Stromal cell of bone marrow (primary cell): ENCODE data around the gene CCDC9B.

Experiments used
- DNase-seq: peaks from one replicate; pipeline ENCODE4 v3.0.0-alpha.2; 2012; ENCODE audit warnings: low read depth

CCDC9B gene

DNA sequence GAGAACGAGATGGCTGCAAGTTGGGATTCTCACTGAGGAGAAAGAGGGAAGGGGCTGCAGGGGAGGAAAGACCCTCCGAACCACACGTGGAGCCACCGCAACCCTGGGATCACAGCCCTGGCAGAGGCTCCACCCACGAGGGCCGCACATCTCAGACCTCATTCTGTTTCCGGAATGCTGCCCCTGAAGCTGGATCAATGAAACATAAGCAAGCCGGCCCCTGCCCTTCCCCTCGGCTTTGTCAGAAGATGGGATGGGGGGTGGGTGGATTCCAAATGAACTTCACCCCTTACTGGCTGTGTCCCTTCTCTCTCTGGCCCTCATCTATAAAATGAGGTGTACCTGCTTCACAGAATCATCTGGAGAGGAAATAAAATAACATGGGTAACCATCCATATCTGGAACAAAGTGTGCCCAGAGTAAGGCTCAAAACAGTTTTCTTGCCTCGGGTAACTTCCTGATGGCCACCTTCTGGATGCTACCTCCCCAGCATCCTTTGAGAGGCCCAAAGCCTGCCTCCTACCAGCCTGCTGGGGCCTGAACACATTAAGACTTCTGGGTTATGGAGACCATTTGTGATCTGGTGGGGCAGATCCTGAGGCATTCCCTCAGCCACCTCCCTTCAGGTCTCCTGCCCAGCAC is 4.6 kb upstream of the CCDC9B start:
- no peak for DNase-seq

- DNase-seq = no peak
These were observed 3.9 kb upstream of the CCDC9B start for GRCh38 chr15:40344631-40345120.

- DNase-seq = no peak
These were observed 3.5 kb upstream of the CCDC9B start for GRCh38 chr15:40344217-40344616.

GRCh38 chr15:40343512-40343911 is 2.8 kb upstream of the CCDC9B start:
- DNase-seq = peak; percentile 63

- no peak for DNase-seq
These were observed 1.9 kb upstream of the CCDC9B start for GRCh38 chr15:40342416-40343320.

DNA sequence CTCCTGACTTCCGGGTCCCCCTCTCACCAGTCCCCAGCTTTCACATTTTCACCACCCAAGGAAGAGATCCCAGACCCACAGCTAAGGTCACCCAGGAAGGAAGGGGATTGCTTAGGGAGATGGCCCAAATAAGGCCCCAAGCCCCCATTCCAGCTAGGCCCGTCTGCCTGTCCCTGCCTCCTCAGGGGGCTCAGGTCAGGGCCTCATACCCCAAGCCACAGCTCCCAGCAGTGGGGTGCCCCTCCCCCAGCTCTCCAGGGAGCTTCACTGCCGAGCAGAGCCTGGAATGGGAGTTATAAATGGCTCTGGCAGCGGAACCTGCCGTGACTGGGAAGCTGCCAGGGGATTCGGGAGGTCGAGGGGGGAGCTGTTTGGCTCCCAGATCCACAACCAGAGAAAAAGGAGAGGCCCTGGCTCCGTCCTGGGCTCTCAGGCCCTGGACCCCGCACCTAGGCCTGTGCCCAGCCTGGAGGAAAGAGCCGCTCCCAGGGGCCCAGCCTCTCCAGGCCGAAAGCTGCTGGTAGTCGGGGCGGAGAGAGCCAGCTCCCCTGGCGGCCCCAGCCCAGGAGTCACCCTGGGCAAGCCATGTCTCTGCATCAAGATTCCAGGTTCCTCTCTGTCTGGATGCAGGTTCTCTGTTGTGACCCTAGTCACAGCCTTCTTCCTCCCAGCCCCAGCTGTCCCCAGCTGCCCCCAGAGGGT is 550 bp downstream of the CCDC9B start:
- peak; percentile 56 for DNase-seq

DNA sequence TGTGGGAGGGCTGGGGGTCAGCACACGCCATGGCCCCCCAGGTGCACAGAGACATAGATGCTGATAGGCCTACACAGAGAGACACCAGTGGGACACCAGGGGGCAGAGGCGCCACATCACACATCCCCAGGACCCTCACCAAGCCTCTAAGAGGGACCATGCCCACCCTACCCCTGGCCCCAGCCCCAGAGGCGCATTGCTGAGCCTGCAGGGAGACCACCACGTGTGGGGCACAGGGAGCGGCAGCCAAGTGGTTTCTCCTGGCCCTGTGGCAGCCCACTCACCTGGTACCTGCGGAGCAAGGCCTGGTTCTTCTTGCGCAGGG is 1.2 kb downstream of the CCDC9B start:
- DNase-seq = no peak

DNA sequence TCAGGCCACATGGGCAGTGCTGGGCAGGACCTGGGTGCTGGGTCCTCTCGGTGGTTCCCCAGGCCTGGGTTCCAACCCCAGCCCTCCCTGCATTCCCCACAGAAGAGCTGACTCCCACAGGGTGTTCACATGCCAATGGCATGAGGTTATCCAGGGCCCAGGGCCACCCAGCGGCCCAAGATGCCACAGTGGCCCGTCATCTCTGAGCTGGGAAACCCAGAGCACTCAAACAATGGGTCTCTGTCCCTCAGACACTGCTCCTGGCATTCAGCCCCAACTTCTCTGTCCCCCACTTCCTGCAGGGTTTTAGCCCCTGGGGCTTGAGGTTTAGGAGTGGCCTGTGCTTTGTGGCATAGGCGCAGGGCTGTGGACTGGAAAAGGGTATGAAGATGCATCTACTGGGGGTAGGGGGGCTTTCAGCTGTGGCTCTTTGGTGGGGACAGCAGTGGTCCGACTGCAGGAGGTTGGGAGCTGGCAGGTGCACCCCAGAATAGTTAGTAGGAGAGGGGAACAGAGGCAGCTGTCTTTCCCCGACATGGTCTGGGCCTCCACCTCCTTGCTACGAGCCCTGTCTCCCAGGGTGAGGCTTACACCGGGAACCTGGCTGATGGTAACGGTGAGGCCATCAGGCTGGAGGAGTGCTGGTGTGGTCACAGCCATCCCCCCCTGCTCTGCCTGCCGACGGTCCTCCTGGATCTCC is 1.7 kb downstream of the CCDC9B start:
- DNase-seq = no peak

- DNase-seq = no peak
These were observed 2.6 kb downstream of the CCDC9B start for GRCh38 chr15:40338041-40338657.

GRCh38 chr15:40337597-40337996 is 3.1 kb downstream of the CCDC9B start:
- no peak for DNase-seq

DNA sequence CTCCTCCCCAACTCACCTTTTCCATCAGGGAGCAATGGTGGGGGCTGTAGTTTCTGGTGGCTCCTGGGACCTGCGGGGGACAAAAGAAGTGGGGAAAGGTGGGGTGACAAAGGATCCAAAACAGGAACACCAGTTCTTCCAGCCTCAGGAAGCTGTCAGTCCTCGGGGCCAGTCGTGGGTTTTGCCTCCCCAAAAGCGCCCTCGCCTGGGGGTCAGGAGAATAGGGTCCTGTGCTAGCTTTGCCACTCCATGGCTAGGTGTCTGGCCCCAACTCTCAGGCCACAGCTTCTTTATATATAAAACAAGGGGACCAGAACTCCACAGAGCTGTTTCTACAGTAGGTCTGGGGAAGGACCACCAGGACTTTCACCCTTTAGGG is 4.0 kb downstream of the CCDC9B start:
- no peak for DNase-seq

DNA sequence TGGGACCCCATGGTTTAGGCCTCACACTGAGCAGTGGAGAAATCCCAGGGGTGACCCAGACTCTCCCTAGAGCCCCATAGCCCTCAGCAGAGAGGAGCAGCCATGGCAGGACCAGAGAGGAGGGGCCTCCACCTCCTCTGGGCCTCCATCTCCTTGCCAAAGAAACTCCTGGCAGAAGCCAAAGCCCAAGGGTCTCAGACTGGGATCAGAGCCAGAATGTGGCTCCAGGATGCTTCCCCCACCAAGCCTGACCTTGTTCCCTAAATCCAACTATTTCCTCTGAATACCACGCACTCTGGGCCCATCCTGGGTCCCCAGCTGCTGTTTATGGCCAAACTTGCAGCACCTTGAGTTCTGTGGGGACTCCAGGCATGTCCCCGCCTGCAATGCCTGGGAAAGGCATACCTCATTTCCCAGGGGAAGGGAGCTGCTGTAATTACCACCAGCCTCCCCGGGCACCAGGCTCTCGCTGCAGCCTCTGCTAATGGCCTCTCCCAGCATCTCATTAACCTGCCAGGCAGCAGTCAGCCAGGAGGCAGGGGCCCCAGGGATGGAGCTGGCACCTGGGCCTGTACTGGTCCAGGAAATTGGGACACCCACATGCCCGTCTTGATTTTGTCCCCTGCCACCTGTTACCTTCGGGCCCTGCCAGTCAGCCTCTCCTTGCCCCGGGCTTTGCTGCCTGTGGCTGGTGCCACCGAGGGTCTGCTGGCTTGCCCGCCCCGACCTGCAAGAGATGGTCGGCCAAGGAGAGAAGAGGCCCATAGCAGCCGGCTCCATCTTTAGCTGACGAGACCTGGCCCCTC is 4.6 kb downstream of the CCDC9B start:
- DNase-seq = no peak

GRCh38 chr15:40334941-40335795 is 5.6 kb downstream of the CCDC9B start:
- no peak for DNase-seq

GRCh38 chr15:40334541-40334940 is 6.2 kb downstream of the CCDC9B start:
- no peak for DNase-seq

DNA sequence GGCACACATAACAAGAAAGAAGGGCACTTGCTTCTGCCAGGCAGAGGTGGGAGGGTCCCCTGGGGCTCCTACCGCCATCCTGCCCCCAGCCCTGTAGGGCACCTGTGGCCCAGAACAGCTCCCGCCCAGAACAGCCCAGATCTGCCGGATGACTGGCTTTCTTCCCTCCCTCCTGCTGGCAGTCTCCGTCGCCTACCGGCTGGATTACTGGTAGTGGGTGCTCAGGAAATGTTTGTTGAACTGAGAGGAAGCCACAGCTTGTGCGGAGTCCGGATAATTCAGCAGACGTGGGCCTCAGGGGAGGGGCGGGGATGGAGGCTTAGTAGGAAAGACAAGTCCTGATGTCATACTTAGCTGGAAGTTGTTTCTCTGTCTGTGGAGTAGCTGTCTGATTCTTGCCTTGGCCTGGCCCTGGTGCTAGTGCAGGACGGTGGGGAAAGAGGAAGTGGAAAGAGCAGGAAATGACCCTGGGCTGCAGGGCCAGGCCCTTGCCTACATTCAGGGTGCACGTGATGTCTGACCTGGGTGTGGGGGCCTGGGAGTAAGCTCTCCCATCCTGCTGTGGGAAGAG is 6.7 kb downstream of the CCDC9B start:
- DNase-seq = peak; percentile 60

DNA sequence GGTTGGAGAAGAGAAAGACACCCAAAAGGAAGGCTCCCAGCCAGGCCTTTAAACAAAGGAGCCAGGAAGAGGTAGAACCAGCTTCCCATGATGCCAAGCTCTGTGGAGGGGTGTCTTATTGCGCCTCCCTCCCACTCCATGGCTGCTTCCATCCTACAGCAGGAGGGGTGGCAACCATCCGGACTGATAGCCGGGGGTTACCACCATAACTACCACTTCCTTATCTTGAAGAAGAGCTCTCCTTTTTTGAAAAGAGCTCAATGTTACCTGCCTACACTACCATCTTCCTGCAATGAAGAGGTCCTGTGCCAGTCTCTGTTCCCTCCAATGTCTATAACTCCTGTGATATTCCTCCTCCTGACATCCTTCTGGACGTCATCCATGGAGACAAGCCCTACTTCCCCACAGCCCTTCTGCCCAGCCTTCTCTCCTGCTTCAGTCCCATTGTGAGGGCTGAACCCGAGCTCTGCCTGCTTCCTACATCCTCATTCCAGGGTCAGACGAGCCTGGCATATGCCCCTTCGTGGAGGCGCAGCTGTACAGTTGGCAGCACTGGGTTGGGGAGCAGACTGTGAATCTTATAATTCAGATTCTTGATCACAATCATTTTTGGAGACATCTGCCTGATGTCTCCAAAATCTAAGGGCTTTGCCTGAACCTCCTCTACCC is 8.5 kb downstream of the CCDC9B start:
- no peak for DNase-seq

- DNase-seq = no peak
These were observed 9.1 kb downstream of the CCDC9B start for GRCh38 chr15:40331637-40332036.

DNA sequence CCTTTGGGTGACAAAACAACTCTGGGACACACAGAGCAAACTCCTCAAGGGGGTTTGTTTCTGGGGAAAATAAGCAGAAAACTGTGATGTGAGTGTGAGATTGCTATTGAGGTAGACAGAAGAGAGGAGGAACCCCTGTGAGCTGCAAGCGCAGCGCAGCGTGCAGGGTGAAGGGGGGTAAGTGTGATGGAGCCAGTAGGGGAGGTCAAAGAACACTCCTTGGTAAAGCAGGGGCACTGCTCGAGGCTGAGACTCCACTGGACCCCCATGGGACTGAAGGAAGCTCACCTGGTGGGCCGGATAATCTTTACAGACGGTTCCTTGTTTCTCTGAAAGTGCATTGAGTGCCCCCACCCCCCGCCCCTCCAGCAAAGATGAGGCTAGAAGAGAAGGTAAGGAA is 9.7 kb downstream of the CCDC9B start:
- no peak for DNase-seq

GRCh38 chr15:40330368-40330836 is 10.3 kb downstream of the CCDC9B start:
- DNase-seq = no peak
